Small intestine (tissue), 7 donors: ENCODE measurements around the gene CMSS1. TPM values are rescaled to one million over a fixed set of nuclear protein-coding genes. Genes with fewer than 3 reads are reported as not detected.

ENCODE experiments used
- DNase-seq, 2 donors: peaks; one replicate each; pipeline versions ENCODE4 v3.0.0 to v3.0.0-alpha.2; 2013
- FAIRE-seq: peaks from 2 replicates; lab custom pipeline; 2012; peaks lifted over from hg19 to GRCh38; lab: Jason Lieb, UNC
- H3K27ac ChIP-seq, 3 donors: one replicate each; pipeline ENCODE4 v1.5.1; 2013; ENCODE audit warnings: low read length in 2 of 3, mild to moderate bottlenecking in 2 of 3, control low read depth in 1 of 3, inconsistent platforms in 1 of 3, low read depth in 1 of 3, moderate library complexity in 1 of 3
- H3K27me3 ChIP-seq, 3 donors: one replicate each; pipeline ENCODE4 v1.6.1; 2013; ENCODE audit warnings: low read length in 3 of 3, inconsistent platforms in 1 of 3; ENCODE audit not compliant: control insufficient read depth in 3 of 3, insufficient read depth in 3 of 3
- H3K36me3 ChIP-seq, 3 donors: one replicate each; pipeline ENCODE4 v1.6.1; 2013; ENCODE audit warnings: low read length in 3 of 3, inconsistent platforms in 1 of 3, low read depth in 1 of 3, mild to moderate bottlenecking in 1 of 3, moderate library complexity in 1 of 3; ENCODE audit not compliant: control insufficient read depth in 3 of 3, insufficient read depth in 2 of 3
- H3K4me1 ChIP-seq, 3 donors: one replicate each; pipeline ENCODE4 v1.6.1; 2013; ENCODE audit warnings: low read length in 2 of 3, inconsistent platforms in 1 of 3, low read depth in 1 of 3, mild to moderate bottlenecking in 1 of 3, moderate library complexity in 1 of 3; ENCODE audit not compliant: control insufficient read depth in 3 of 3, insufficient read depth in 2 of 3
- H3K4me3 ChIP-seq, 3 donors: one replicate each; pipeline ENCODE4 v1.5.1; 2013; ENCODE audit warnings: low read length in 3 of 3, control low read depth in 1 of 3, inconsistent platforms in 1 of 3, low read depth in 1 of 3, mild to moderate bottlenecking in 1 of 3, moderate library complexity in 1 of 3
- H3K9me3 ChIP-seq, 2 donors: one replicate each; pipeline ENCODE4 v1.6.1; 2013; ENCODE audit warnings: low read depth in 1 of 2, low read length in 1 of 2; ENCODE audit not compliant: control insufficient read depth in 2 of 2, insufficient read depth in 1 of 2
- WGBS, 3 donors: extraction: QIAGEN DNeasy Blood & Tissue Kit; methylation state at CpG; one replicate each; pipeline ENCODE4 v1.1.7; 2013; 5-methylcytosine and 5-hydroxymethylcytosine counted together
- polyA plus RNA-seq, 4 donors: library from polyadenylated mRNA; stranded (reverse) in 3 of 4; unstranded in 1 of 4; fragments of 200-250 nt in 3 of 4; fragments of 120-200 nt in 1 of 4; gene quantifications; one replicate each; pipeline versions ENCODE4 v1.2.1 to v1.2.3, GENCODE V29; 2013
- donor health status: healthy with polysubstance abuse.
- donor health status: control.
- donor health status: control.
- donor health status: Bipolar disorder and iron deficiency.
- donor health status: healthy.

CMSS1 gene
- polyA plus RNA-seq, 4 donors = 1.6 to 24.0 (median 10.4) TPM

- FAIRE-seq (no peak), DNase-seq (no peak)
- no peak overlapping the region for H3K27ac ChIP-seq
- H3K36me3 ChIP-seq = no peaks in the 10 kb centered on the region
- 87 to 90% (median 88%) methylated on average over 3 of the region's 3 CpGs for WGBS, 3 donors
- peaks cover 0 to 29% (median 0%) of the 10 kb centered on the region in 3 donors for H3K4me1 ChIP-seq
- H3K9me3 ChIP-seq = no peaks in the 10 kb centered on the region
- no peaks in the 10 kb centered on the region for H3K27me3 ChIP-seq
- H3K4me3 ChIP-seq = no peak overlapping the region
Measured at GRCh38 chr3:100030346-100030745, 212.7 kb downstream of the CMSS1 start.

- no peak overlapping the region for H3K27ac ChIP-seq
- H3K4me1 ChIP-seq = peaks cover 0 to 29% (median 0%) of the 10 kb centered on the region in 3 donors
- DNase-seq (no peak), FAIRE-seq (no peak)
- no peaks in the 10 kb centered on the region for H3K27me3 ChIP-seq
- H3K9me3 ChIP-seq = no peaks in the 10 kb centered on the region
- 83 to 93% (median 88%) methylated on average over 1 of the region's 1 CpG for WGBS, 3 donors
- H3K36me3 ChIP-seq = no peaks in the 10 kb centered on the region
- no peak overlapping the region for H3K4me3 ChIP-seq
Measured at GRCh38 chr3:100030914-100031425, 213.3 kb downstream of the CMSS1 start.

GRCh38 chr3:100032243-100032642 is 214.6 kb downstream of the CMSS1 start:
- Histone ChIP-seq H3K36me3 (no peaks in the 10 kb centered on the region), H3K4me3 (no peak overlapping the region), H3K27ac (no peak overlapping the region), H3K4me1 (peaks cover 0 to 29% (median 0%) of the 10 kb centered on the region in 3 donors), H3K27me3 (no peaks in the 10 kb centered on the region), H3K9me3 (no peaks in the 10 kb centered on the region)
- FAIRE-seq = no peak
- 84 to 90% (median 84%) methylated on average over 5 of the region's 5 CpGs for WGBS, 3 donors
- DNase-seq = no peak

GRCh38 chr3:100033184-100033583 is 215.5 kb downstream of the CMSS1 start:
- Histone ChIP-seq H3K27me3 (no peaks in the 10 kb centered on the region), H3K9me3 (no peaks in the 10 kb centered on the region), H3K27ac (no peak overlapping the region), H3K36me3 (no peaks in the 10 kb centered on the region), H3K4me1 (peaks cover 0 to 29% (median 0%) of the 10 kb centered on the region in 3 donors), H3K4me3 (no peak overlapping the region)
- DNase-seq (no peak), FAIRE-seq (no peak)
- WGBS, 3 donors = 14 to 36% (median 19%) methylated on average over 1 of the region's 1 CpG

GRCh38 chr3:100033903-100034471 is 216.3 kb downstream of the CMSS1 start:
- FAIRE-seq (no peak), DNase-seq (no peak)
- Histone ChIP-seq H3K27ac (no peak overlapping the region), H3K4me3 (no peak overlapping the region), H3K4me1 (peaks cover 0 to 29% (median 0%) of the 10 kb centered on the region in 3 donors), H3K36me3 (no peaks in the 10 kb centered on the region), H3K9me3 (no peaks in the 10 kb centered on the region), H3K27me3 (no peaks in the 10 kb centered on the region)
- WGBS, 3 donors = 81 to 97% (median 96%) methylated on average over 3 of the region's 3 CpGs

GRCh38 chr3:100039075-100039474 is 221.4 kb downstream of the CMSS1 start:
- peak; percentile 10 for FAIRE-seq
- no peaks in the 10 kb centered on the region for H3K27me3 ChIP-seq

GRCh38 chr3:100040451-100041225 is 223.0 kb downstream of the CMSS1 start:
- no peak for FAIRE-seq
- WGBS, 3 donors = 63 to 82% (median 77%) methylated on average over 3 of the region's 3 CpGs
- Histone ChIP-seq H3K36me3 (no peaks in the 10 kb centered on the region), H3K4me3 (no peak overlapping the region), H3K27ac (peak overlapping the region in 2 of 3 donors; percentile 70 to 92), H3K4me1 (peaks cover 0 to 30% (median 9%) of the 10 kb centered on the region in 3 donors), H3K9me3 (no peaks in the 10 kb centered on the region), H3K27me3 (no peaks in the 10 kb centered on the region)
- DNase-seq = no peak

More at GRCh38 chr3:100039075-100039474, 221.4 kb downstream of the CMSS1 start:
- peaks cover 0 to 40% (median 9%) of the 10 kb centered on the region in 3 donors for H3K4me1 ChIP-seq
- H3K4me3 ChIP-seq = no peak overlapping the region
- no peak for DNase-seq
- no peaks in the 10 kb centered on the region for H3K9me3 ChIP-seq
- H3K27ac ChIP-seq = no peak overlapping the region
- H3K36me3 ChIP-seq = no peaks in the 10 kb centered on the region

GRCh38 chr3:100041328-100041749 is 223.7 kb downstream of the CMSS1 start:
- Histone ChIP-seq H3K27me3 (no peaks in the 10 kb centered on the region), H3K4me1 (peaks cover 0 to 35% (median 9%) of the 10 kb centered on the region in 3 donors), H3K4me3 (no peak overlapping the region), H3K36me3 (no peaks in the 10 kb centered on the region), H3K27ac (peak overlapping the region in 2 of 3 donors; percentile 70 to 92), H3K9me3 (no peaks in the 10 kb centered on the region)
- FAIRE-seq = no peak
- peak in 1 of 2 donors; percentile 48 for DNase-seq
- 65 to 84% (median 67%) methylated on average over 1 of the region's 1 CpG for WGBS, 3 donors
